Heart left ventricle (tissue), 13 donors: ENCODE measurements around the gene SLX4IP.

Experiments used
- POLR2A ChIP-seq, 2 donors: fragments of 450-650 bp; IDR thresholded peaks; one replicate each; pipeline ENCODE4 v1.6.1; 2017; ENCODE audit warnings: antibody characterized with exemption in 2 of 2, mild to moderate bottlenecking in 2 of 2, moderate library complexity in 2 of 2
- TF ChIP-seq, protein P1 (sequence below), 12 donors: fragments of 200-600 bp; sonication (generic) in 4 of 12; IDR thresholded peaks; one replicate each; pipeline versions ENCODE4 v1.5.0 to v1.8.0; 2018 to 2022; ENCODE audit warnings: antibody characterized with exemption in 12 of 12, mild to moderate bottlenecking in 5 of 12
- donor health status: ischemic (EF 13 %, LVEDD 7.1; RV severe dilation, severe dysfunction).
- donor health status: DM: no; HTN: yes; CAD: no.
- donor health status: DM: no; HTN: no; CAD: no.
- donor health status: ischemic (EF 25% LVEDD 6.9; RV normal size, moderate dysfunction).
- donor health status: ischemic (EF 25% LVEDD 5.7; RV mildly dilated, moderate dysfunction).
- donor health status: ischemic (EF 35%, LVEDD 5.7; RV mildly dilated, moderate dysfunction).
- donor health status: nonischemic (EF 11% LVEDD 7.7; RV severe dilation, severe dysfunction).
- donor health status: DM: yes; HTN: yes; CAD: no.
- donor health status: PGD.
- donor health status: ischemic (EF 29% LVEDD 5.4; RV normal size, mild dysfunction).
- donor health status: nonischemic (EF 23%, LVEDD 6.1; RV moderate dilation, normal function).

DNA sequence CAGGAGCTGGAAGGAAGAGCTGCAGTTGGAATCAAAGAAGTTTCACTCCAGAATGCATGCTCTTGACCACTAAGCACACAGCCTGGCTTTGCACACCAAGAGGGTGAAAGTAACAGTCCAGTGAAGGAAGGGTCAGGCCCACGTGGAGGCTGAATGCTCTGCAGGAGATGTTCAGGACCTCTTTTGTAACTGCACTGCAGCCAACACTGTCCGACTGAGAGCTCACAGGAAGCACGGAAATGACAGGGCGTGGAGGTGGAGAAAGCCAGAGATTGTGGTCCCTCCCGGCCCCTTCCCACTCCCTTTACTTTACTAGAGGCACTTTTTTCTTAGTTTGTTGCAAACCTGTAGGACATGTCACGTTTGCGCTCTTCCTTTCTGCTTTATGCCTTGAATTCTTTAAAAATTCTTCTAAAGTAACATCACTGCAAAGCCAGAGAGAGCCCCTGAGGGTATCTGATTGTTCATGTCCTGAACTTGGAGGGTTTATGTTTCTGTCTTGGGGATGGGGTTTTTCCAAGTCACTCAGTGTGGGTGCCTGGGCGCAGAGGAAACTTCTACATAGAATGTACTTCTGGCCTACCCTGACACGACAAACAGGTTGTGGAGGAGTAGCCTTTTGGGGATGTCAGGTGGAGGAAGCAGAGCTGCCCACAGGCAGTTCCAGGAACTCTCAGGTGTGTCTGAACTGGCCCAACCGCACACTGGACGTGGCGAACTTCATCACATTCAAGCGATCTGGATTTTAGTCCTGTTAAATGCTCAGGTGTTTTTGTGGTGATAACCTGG, 197.8 kb downstream of the SLX4IP start:
- TF ChIP-seq, protein P1, sequence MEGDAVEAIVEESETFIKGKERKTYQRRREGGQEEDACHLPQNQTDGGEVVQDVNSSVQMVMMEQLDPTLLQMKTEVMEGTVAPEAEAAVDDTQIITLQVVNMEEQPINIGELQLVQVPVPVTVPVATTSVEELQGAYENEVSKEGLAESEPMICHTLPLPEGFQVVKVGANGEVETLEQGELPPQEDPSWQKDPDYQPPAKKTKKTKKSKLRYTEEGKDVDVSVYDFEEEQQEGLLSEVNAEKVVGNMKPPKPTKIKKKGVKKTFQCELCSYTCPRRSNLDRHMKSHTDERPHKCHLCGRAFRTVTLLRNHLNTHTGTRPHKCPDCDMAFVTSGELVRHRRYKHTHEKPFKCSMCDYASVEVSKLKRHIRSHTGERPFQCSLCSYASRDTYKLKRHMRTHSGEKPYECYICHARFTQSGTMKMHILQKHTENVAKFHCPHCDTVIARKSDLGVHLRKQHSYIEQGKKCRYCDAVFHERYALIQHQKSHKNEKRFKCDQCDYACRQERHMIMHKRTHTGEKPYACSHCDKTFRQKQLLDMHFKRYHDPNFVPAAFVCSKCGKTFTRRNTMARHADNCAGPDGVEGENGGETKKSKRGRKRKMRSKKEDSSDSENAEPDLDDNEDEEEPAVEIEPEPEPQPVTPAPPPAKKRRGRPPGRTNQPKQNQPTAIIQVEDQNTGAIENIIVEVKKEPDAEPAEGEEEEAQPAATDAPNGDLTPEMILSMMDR (IDR thresholded peaks at IDR 0.05) = no peak
- TF ChIP-seq POLR2A (IDR thresholded peaks at IDR 0.05) = no peak
